Smooth muscle cell of the brain vasculature (primary cell): ENCODE results near the gene TTC9.

ENCODE experiments used
- DNase-seq: peaks from one replicate; pipeline ENCODE4 v3.0.0-alpha.2; 2012; ENCODE audit warnings: low read depth, low spot score

The TTC9 gene

DNA sequence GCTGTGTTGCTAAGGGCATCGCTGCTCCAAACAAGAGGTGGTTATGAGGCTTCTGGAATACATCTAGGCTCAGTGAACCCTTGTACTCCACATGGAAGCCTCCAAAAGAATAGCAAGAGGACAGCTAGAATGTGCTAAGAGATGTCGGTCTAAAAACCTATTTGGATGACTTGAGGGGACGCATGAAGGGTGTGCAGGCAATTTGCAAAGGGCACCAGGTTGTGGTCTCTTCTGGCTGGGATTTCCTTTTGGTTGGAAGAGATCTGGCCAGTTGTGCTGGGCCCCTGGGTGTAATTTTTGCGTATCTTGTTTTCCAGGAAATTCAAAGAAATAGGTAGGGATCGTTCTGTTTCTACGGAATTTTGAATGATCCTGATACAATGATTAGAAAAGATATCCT lies 4.2 kb downstream of the TTC9 start:
- no peak for DNase-seq

DNA sequence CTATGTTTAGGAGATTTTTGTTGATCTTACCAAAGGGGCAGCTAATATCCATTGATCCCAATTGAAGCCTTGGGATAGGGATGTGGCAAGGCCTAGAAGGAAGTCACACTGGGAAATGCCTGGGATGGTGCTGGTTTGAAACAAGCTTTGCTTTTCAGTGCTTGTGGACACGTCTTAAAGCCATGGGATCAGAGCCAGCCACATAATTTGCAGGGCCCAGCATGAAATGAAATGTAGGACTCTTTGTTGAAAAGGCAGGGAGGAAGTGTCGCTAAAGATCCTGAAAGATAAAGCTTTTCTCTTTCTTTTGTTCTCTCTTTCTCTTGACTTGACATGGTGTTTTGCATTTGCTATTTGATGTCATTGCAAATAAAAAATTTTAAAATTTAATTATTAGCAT lies 5.0 kb downstream of the TTC9 start:
- DNase-seq = no peak

DNA sequence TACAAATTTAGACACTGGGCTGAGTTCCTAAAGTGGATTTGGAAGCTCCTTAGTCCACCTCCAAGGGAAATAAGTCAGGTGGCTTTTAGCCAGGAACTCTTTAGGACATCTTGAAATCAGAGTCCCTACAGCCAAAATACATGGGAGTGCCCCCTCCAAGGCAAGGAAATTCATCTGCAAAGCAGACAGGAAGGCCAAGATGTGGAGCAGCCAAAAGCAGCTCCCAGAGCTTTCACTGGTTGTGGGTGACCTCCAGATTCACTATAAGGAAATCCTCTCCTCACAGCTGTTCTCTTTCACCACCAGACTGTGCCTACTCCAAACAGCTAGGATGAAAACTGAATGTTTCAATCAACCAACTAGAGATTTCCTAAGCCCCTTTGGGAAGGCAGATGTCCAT lies 6.6 kb downstream of the TTC9 start:
- DNase-seq = no peak

DNA sequence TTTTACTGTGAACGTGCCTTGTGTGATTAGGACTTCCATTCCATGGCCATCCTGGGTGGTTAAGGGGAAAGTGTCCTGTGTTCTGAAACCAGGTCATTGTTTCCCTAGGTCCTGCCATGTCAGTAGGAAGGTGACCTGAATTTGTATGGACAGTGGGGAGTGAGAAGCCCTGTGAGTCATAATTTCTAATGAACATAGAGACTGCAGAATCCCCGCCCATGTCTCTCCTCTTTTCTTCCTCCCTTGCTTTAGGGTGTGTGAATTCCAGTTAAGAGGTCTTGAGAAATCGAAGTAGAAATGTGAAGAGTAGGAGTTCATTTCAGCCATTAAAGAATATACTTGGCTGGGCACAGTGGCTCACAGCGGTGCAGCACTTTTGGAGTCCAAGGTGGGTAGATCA lies 8.1 kb downstream of the TTC9 start:
- no peak for DNase-seq

DNA sequence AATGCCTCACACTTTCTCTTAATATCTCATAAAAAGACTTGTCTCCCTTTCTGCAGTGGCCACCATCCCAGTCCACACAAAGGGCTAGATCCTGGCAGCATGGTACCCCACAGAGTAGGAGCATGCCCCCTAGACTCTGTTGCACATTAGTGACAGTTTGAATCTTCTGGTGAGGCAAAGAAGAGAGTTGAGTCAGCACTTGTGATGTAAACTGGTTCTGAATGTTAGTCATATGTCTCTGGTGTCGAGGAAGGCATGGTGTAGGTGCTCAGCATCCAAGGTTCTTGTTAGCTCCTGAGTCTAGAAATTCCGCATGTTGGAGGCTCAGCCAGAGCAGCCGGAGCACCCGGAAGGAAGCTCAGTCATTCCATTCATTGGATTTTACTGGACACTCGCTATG lies 9.8 kb downstream of the TTC9 start:
- DNase-seq = no peak

DNA sequence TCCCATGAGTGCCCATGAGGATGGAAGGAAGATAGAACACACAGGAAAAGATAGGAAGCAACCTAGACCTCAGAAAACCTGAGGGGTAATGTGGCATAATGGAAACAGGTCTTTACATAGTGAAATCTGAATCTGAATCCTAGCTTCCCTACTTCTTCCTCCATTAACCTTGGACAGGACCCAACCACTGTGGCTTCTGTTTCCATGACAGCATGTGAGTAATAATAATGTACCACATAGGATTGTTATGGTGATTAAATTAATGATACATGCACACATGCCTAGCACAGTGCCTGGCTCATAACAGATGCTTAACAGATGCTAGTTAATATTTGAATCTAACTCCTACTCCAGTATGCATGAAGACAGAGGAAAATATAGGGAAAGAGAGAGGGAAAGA lies 11.2 kb downstream of the TTC9 start:
- no peak for DNase-seq

DNA sequence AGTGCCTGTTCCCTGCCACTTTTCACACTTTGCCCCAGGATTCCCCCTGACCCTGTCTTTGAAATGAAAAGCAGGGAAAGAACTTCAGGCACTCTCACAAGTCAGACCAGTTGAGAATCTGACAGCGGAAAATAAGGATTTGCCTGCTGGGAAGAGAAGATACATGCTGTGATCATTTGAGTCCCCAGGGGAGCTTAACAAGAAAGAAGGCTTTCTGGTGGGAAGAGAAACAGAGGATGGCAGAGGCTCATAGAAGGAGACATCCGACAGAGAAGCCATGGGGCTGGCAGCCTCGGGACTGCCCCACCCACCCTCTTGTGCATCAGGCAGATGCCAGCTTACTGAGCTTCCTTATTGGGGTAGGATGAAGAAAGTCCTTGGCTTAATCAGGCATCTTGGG lies 11.9 kb downstream of the TTC9 start:
- no peak for DNase-seq

DNA sequence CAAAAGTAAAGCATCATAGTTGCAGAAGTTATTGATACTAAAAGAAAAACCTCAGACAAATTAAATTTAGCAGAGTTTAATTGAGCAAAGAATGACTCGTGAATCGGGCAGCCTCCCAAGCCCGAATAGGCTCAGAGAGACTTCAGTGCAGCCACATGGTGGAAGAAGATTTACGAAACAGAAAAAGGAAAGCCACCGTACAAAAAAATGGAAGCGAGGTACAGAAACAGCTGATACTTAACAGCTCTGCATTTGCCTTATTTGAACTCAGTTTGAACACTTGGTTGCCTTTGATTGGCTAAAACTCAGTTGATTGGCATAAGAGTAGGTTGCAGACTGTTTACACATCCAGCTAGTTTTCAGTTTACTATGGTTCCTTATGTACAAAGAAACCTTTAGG lies 12.9 kb downstream of the TTC9 start:
- DNase-seq = no peak

DNA sequence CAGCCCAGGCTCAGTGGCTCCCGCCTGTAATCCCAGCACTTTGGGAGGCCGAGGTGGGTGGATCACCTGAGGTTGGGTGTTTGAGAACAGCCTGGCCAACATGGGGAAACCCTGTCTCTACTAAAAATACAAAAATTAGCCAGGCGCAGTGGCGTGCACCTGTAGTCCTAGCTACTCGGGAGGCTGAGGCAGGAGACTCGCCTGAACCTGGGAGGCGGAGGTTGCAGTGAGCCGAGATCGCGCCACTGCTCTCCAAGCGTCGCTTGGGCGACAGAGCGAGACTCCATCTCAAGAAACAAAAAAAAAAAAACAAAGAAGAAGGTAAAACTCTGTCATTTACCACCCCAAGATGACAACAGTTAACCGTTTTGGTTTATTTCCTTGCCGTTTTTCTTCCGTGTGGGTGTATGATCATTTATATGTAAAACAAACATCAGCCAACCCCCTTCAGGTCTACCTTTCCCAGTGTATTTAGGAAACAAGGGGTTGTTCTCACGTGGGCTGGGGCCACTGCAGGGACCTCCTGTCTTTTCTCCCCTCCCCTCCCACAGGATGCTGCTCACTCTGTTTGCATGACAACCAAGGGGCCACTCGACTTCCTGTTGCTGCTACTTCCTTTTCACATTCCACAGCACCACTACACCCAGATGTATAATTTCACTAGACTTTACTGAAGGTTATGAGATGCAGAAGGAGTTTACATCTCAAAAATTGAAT lies 13.6 kb downstream of the TTC9 start:
- no peak for DNase-seq

DNA sequence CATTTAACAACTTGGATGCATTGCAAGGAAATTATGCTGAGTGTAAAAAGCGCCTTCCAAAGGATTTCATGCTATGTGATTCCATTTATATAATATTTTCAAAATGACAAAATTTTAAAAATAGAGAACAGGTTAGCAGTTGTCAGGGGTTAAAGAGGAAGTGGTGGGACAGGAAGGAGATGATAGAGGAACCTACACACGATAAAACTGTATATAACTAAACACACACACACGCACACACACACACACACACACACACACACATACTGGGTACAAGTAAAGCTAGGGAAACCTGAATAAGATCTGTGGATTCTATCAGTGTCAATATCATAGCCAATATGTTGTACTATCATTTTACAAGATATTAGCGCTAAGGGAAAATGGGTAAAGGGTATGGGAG lies 17.2 kb downstream of the TTC9 start:
- no peak for DNase-seq

DNA sequence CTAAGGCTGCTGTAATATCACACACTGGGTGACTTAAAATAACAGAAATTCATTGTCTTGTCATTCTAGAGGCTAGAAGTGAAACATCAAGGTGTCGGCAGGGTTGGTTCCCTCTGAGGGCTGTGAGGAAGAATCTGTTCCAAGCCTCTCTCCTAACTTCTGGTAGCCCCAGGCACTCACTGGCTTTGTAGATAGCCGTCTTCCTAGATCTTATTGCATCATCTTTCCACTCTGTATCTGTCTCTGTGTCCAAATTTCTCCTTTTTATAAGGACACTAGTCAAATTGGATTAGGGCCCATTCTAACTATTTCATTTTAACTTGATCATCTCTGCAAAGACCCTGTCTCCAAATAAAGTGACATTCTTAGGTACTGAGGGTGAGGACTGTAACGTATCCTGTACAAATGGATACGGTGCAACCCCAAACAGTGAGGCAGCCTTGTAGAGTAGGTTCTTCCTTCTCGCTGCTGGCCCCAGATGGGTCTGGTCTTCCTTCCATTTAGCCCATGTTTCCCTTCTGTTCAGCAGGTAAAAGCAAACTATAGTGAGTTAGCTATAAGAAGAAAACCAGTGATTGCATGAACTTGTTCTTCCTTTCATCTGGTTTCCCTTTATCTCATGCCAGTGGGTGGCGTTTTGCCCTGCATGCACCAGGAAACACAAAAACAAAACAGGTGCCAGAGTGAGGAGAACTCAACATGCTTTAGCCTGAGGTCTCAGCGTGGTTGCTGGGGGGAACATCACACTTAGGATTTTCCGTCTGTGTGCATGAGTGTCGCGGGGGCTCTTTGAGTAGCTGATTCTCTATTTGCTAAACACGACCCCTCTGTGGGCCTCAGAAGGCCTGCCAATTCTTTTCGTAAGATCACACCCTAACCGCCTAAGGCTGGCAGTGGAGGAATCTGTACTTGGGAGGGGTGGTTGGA lies 19.5 kb downstream of the TTC9 start:
- no peak for DNase-seq

DNA sequence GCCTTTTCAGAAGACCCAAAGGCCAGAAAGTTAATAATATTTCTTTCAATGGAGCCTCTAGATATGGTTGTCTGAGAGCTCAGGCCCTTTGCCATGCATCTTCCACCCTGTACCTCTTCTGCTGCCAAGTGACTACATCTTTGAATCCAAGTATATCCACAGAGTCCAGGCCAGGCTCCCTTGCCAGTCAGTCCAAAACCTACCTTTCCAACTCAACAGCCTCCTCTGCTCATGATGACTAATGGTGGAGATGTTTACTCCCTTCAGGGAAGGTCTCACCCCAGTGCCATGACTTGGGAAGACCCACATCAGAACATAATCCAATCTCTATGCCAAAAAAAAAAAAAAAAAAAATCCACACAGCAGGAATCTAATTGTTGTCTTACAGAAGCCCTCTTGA lies 20.4 kb downstream of the TTC9 start:
- DNase-seq = no peak

DNA sequence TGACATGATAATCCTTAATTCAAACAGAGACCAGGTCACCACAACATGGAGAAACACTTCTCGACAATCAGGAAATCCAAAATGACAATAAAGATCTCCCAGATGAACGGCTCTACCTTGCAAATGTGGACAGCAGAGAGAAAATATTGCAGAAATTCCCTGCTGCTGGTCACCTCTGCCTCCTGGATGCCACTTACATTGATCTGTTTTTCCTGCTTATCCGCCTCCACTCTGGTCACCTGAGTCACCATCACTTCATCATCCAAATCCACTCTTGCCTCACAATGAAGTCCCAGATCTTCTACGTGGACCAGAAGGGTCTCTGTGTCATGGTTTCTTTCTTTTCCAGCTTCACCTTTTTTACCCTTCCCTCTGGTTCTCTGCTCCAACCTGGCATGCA lies 21.1 kb downstream of the TTC9 start:
- DNase-seq = no peak

DNA sequence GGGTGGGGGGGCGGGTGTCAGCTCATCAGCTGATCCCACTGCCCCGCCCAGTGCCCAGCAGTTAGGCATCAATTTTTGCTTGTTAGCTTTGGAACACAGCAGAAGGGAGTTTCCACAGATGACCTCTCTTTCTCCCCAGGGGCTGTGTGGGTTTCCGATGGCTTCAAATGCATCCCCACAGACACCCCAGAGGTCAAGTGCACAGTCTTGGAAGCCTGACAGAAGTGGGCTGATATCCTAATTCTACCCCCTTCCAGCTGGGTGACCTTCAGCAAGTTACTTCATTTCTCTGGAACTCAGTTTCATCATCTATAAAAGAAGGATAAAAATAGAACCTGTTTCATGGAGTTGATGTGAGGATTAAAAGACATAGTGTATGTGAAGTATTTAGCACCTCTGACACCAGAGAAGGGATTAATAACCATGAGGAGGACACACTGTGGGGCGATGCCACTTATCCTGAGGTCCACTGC lies 22.0 kb downstream of the TTC9 start:
- no peak for DNase-seq

DNA sequence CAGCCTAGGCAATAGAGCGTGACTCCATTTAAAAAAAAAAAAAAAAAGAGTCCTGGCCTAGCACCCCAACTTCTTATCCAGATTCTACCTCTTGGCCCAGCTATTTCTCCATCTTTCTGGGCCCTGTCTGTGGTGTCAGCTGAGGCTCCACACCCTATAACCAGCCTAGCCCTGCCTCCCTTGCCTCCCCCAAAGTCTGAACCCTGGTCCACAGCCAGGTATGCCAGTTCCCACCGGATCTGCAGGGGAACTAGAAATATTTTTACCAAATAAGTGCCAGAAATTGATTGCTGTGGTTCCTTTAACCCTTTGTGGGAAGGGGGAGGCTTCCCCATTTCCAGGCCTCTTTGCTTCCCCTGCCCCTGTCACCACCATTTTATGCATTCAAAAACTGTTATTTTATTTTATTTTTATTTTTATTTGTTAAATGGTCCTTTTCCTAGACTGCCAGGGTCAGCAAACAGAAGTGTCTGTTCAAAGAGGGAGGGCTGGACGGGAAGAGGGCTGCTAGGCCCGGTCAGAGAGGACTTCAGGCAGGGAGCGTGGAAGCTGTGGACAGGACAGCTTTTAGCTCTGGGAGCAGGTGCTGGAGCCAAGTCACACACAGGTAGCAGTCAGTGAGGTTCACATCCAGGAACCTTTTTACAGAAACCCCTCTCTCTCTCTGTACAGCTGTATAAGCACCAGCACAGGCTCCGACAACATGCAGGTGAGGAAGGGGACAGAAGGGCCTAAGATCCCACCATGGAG lies 23.2 kb downstream of the TTC9 start:
- no peak for DNase-seq

DNA sequence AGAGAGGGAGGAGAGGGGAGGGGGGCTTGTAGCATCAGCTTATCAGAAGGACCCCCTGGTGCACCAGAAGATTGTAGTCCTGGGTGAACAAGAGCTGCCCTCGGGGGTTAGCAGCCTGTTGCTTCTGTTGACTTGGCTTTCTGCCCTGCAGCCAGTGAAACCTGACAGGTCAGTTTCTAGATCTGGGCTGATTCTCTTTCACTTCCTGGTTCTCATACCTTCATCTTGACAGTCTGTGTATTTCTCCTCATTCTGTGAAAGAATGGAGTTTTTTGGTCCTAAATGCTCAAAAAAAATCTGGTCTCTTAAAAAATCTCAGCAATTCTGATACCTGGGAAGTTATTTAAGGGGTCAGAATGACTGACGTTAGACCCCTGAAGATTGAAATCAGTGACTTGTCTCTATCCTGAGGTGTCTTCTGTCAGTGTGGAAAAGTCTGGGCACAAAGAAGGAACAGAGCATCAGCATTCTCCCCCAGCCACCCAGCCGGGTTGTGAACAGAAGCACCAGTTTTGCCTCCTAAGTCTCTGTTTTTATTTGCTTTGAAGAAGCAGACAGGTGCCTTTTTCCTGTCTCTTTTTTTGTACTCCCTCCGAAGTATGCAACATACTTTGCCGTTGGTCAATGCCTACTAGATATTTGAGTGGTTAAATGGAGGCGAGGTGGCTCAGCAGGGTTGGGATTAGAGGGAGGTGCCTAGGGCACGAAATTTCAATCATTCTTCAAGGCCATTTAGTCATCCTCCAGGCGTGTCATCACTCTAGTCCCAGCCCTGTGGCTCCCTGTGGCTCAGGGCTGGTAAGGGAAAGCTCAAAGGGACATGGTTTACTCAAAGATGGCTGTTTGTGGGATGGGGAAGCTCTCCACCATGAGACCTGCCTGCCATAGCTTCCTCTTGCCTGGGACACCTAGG lies 24.0 kb downstream of the TTC9 start:
- no peak for DNase-seq

DNA sequence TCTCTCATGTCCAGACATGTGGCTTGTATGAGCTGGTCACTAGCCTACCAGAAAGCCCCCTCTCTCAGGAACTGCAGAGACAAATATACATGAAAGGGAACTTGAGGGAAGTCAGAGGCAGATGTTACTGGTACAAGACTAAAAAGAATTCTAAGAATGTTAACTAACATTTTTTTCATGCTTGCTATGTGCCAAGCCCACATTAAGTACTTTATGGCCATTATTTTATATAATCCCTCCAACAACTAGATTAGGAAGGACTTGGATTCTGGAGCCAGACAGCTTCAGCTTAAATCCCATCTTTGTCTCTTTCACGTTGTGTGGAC lies 24.6 kb downstream of the TTC9 start:
- DNase-seq = no peak

DNA sequence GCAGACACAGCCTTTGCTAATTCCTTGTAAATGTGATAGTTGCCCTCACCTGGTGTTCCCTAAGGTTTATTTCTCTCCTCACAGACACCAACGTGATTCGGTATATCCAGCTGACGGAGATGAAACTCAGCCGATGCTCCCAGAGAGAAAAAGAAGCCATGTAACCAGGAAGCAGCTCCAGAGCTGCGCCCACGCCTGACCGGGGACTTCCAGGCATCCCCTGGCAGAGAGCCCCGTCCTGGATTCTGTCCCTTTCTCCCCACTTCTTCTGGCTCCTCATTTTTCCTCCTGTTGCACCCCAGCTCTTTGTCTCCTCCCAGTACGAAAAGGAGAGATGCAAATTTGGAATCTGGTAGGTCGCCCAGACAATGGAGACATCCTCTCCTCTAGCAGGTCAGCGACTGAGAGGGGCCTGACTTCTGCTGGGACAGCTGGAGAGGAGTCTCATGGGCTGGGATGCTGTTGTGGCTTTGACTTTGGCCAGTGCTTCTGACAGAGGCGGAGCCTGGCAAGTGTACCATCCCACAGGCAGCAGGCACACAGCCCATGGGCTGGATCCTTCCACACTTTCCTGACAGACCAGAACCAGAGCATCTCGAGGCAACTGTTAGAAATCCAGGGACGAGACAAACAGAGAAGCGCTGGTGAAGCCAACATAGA lies 29.4 kb downstream of the TTC9 start:
- DNase-seq = no peak

DNA sequence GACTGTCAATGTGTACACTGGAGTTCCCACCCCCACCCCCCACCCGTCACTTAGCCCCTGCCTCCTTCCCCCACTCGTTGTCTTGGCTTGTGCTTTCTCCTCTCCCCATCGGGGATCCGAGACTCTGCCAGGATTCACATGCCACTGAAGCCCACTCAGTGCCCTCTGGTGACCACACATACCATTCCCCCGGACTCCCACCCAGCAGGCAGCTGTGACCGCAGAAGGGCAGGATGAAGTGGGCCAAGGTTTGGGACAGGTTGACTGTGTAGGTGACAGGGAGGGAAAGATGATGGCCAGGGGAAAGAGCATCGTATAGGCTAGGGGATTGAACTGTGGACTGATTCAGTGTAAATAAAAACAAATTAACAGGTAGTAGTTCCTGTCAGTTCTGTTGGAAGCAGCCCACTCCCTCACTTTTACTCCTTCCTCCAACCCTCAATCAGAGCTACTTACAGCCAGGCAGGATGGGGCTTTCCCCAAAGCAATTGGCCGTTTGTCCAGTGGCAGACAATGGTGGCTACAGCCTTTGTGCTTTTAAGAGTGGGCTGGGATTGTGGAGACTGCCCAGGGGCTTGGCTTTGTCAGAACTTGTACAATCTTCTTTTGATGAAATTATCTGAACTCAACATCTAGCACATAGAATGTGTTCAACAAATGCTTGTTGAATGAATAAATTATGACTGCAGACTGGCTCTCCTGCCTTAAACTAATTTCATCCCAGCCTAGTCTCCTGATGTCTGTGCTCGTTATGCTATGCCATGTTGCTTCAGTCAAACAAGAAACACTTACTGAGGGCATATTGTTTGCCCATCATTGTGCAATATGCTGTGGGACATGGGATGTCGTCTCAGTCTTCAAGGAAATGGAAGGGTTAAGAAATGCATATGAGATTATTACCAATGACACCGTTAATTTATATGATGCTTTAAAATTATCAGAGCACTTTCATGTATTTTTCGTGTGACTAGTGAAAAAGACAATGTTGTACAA lies 30.2 kb downstream of the TTC9 start:
- DNase-seq = no peak

DNA sequence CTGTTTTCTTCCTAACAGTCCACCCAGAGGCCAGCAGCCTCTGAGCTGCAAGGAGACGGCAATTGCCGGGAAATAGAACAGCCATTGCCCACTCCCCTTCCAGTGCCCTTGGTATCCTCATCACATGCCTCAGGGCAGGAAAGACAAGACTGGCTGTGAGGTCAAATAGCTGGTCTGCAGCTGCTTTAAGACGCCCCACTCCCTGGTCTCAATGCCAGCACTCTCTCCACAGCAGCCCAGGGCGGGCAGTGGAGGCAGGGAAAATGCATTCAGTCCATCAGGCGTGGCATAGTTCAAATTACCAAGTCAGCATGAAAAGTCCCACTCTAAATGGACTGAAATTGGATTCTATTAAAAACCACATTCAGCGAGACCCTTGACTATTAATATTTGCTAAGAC lies 35.6 kb downstream of the TTC9 start:
- DNase-seq = no peak
